Kidney glomerular epithelial cell (primary cell): ENCODE results near the gene RPRD1B.

Experiments used
- DNase-seq: peaks from one replicate; lab custom pipeline; 2025; lab: John Stamatoyannopoulos, UW

The RPRD1B gene

DNA sequence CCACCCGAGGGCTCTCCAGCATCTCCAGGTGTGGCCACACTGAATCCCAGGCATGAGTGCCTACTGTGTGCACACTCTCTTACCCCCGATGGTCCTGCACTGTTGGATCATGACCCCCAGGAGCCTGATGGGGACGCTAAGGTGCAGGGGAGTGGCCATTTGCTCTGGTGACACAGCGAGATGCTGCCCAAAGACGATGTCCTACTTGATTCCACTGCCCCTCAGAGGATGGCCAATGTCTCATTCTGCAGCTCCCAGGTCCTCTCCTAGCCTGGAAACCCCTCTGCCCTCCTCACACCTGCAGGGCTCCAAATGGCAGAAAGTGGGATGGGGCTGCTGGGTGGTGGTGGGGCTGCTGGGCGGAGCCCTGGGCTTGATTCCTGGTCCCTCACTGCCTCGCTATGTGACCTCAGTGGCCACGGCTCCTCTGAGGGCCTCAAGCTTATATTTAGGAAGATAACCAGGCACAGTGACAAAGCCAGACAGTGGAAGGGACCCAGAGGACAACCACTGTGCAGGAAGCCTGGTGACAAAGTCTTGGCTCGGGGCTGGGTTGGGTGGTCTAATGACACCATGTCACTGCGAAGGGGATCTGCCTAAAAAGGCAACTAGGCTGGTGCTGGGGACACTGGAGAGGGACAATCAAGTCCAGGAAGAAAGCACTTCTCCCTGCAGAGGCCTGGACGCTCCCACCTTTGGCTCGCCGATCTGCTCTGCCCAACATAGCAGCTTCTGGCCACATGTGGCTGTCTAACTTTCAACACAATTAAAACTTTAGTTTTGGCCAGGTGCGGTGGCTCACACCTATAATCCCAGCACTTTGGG lies 103.1 kb downstream of the RPRD1B start:
- DNase-seq: no peak

DNA sequence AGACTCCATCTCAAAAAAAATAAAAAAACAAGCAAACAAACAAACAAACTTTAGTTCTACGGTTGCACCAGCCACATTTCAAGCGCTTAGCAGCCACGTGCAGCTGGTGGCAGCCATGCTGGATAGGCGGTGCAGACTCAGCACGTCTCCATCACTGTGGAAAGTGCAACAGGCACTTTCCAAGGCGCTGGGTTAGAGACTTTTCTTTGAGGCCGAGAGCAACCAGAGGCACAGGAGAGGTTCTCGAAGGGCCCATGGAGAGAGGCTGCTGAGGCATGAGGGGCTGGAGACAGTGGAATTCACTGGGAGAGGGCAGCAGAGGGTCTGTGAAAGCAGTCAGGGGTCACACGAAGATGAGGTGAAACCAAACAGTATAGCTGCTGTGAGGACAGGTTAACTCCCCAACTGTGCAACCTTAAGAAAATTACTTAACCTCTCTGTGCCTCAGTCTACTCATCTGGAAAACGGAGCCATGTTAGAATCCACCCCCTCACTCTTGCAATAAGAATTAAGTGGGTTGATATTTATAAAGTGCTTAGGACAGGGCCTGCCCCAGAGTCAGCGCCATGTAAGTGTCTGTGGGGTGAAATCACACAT lies 104.0 kb downstream of the RPRD1B start:
- DNase-seq: no peak

DNA sequence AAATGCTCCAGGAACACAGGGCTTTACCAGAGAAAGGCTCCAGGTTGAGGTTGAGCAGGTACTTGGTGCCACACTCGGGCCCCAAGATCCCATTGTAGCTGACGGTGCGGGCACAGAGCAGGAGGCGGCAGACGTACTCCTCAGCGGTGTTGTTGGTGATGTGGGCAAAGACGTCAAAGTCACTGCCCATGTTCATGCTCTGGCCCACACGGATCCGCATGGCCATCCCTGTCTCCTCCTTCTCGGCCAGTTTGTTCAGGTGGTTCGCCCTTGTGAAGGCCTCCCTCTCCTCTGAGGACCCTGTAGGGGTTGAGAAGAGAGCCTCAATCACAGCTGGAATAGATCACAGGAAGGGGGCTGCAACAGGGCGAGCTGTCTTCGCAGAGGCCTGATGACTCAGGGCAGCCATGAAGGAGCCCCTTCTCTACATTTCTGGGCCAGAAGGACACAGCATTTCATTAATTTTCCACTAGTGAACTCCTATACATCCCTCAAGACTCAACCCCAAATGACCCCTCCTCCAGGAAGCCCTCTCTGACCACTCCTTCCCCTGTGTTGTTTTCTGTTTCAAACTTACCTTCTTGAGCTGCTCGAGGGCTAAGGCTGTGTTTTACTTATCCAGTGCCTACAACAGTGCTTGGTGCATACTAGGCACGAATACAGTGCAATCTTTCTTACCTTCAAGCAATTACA lies 104.7 kb downstream of the RPRD1B start:
- DNase-seq: no peak

DNA sequence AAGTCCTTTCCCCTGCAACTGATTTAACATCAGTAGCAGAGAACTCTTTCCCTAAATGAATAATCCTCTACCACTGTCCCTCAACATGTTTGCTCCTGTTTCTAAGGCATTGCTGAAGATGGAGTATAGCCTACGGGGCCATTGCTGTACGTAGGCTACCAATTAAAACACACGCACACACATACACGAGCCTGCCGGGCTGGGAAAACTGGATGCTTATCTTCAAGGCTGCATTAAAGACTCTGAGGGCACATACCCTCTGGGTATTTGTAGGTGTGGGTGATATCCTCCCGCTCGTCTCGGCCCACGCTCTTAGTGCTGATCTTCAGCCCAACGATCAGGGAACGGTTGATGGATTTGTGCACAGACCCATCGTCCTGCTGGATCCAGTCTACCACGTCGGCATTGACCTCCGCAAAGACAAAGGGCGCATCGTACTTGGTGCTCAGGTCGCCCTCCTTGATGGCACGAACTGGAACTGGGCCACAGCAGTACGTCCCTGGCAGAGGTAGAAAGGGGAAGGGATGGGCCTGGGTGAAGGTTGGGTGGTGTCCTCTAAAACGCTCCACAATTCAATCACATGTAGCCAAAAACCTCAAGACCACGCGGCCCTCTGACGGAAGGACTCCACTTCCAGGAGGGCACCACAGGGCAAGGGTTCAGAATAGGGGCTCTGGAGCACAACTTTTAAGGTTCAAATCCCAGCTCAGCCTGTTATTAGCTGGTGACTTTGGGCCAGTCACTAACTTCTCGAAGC lies 105.8 kb downstream of the RPRD1B start:
- no peak for DNase-seq

DNA sequence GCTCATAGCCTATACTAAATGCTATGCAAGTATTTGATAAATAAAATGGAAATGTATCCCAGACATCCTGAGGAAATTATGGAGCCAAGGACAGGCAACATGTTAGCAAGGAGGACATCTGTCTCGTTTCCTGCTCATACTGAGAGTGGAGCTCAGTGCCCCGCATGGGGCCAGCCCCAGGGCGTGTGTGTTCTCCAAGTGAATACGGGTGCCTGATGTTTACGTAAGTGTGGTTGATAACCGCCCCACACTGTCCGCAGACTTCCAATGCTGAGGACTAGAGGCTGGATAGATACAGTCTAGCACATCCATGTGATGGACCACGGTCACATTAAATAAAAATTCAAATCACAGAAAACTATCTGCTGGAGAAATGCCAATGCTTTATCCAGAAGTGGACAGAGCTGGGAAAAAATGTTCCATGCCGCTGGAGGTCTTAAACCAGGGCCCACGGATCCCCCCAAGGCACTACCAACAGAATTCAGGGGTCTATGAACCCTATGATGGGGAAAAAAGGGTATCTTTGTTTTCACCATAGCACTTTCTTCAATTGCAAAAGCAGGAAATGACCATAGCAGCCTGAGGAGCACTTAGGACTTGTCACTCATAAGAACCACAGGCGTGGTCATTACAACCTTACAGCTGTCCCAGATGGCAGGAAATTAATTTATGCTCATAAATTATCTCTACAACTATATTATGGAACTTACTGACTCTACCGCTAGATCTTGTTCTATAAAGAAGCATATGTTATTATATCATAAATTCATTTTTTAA lies 106.6 kb downstream of the RPRD1B start:
- no peak for DNase-seq

DNA sequence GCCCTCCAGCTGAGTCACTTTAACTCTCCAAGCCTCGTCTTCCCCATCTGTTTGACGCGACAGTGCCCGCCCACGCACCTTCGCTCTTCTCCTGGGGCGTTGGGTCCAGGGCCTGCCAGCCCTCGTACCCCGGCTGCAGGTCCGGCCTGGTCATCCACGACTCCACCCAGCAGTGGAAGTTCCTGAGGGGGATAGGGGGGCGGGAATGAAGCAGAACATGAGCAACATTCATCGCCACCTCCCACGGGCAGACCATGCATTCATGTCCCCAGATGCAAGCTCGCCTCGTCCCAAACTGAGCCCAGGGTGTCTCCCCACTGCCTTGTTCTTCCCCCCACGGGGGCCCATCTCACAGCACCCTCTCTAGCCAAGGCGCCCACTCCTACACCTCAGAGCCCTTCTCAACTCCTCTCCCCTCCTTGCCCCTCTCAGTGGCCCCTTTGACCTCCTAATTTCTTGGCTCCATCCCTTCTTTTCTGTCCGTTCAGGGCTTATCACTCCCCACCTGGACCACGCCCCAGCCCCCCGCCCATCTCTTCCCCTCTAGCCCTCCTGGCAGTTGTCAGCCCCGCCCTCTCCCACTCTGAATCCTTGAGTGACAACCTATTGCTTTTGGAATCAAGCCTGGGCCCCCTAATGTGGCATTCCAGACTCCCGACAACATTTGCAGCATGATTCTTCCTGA lies 107.8 kb downstream of the RPRD1B start:
- DNase-seq: no peak
